ENCODE results near the gene CMTM2.

The CMTM2 gene

GRCh38 chr16:66575060-66575459 is 4.2 kb upstream of the CMTM2 start:
- ChIA-PET POLR2A (no interaction called here), CTCF (interaction anchor here (0.9 to 5.4 kb wide), 9 partner anchors 12 to 168 kb away, joined by 3 to 22 read pairs (median 4); partner anchors contain the start of gene CKLF)
- TF ChIP-seq CTCF (IDR thresholded peaks at IDR 0.05; ENCODE audit: control extremely low read depth, extremely low read depth, low read depth, missing control alignments), result no peak
- DNase-seq (ENCODE audit: extremely low spot score), result no peak

DNA sequence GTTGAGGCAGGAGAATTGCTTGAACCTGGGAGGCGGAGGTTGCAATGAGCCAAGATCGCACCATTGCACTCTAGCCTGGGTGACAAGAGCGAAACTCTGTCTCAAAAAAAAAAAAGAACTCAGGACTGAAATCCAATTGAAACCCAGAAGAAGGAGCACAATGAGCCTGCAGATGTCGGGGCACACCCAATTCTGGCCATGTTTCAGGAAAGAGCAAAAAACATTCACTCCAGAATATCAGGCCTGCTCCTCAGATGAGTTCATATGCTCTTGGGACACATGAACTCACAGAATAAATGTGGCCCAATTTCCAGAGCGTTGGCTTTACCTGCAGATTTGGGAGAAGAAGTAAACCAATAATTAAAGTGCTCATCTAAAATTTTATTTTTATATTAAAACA is 3.0 kb upstream of the CMTM2 start:
- no peak for TF ChIP-seq CTCF (IDR thresholded peaks at IDR 0.05; ENCODE audit: control extremely low read depth, extremely low read depth, low read depth, missing control alignments)
- ChIA-PET CTCF (interaction anchor here (1.4 to 5.4 kb wide), 5 partner anchors 13 to 170 kb away, joined by 3 to 22 read pairs (median 9); no protein-coding TSS in a partner anchor), POLR2A (no interaction called here)
- DNase-seq (ENCODE audit: extremely low spot score), result no peak

GRCh38 chr16:66580605-66581209 is 1.4 kb downstream of the CMTM2 start:
- TF ChIP-seq CTCF (IDR thresholded peaks at IDR 0.05; ENCODE audit: control extremely low read depth, extremely low read depth, low read depth, missing control alignments), result no peak
- CTCF ChIA-PET, result interaction anchor here (1.0 to 3.4 kb wide), 6 partner anchors 8 to 70 kb away, joined by 4 to 16 read pairs (median 7); no protein-coding TSS in a partner anchor
- DNase-seq (ENCODE audit: extremely low spot score), result no peak
- POLR2A ChIA-PET, result no interaction called here

DNA sequence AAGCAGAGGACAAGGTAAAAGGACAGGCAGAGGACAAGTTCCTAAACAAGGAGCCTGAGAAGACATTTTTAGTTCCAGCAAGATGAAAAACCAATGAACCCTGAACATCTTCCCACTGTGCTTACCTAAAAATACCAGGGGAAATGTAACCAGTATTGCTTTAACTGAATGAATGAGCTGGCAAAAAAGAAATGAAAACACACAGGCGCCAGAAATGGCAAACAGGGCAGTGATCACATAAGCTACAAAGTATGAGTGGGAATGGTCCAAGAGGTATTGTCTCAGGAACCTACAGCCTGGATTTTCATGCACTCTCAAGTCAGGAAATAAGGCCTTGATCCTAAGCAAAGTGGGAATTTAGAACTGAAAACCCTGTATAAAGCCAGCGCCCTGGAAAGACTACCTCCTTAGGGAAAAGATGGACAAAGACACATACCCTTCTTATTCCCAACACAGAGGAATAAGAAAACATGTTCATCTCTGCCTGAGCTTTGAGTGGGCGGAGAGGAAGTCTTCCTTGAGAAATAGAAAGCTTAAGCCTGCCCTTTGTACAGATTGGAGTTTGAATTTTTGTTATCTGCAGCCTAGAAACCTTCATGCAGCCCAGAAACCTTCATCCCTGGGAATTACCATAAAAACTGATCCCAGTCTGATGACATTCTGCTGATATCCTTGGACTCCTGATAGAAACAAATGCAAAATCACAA is 2.1 kb downstream of the CMTM2 start:
- no peak for DNase-seq (ENCODE audit: extremely low spot score)
- POLR2A ChIA-PET, result no interaction called here
- CTCF ChIA-PET, result interaction anchor here (0.7 to 3.4 kb wide), 5 partner anchors 8 to 69 kb away, joined by 3 to 16 read pairs (median 4); partner anchors contain the start of gene CKLF
- no peak for TF ChIP-seq CTCF (IDR thresholded peaks at IDR 0.05; ENCODE audit: control extremely low read depth, extremely low read depth, low read depth, missing control alignments)

- CTCF ChIA-PET, result interaction anchor here (0.9 to 1.9 kb wide), 6 partner anchors 13 to 229 kb away, joined by 3 to 4 read pairs (median 4); no protein-coding TSS in a partner anchor
- DNase-seq (ENCODE audit: extremely low spot score), result no peak
- no peak for TF ChIP-seq CTCF (IDR thresholded peaks at IDR 0.05; ENCODE audit: control extremely low read depth, extremely low read depth, low read depth, missing control alignments)
- POLR2A ChIA-PET, result no interaction called here
Measured at GRCh38 chr16:66585481-66586239, 6.4 kb downstream of the CMTM2 start.

- DNase-seq (ENCODE audit: extremely low spot score), result no peak
- no peak for TF ChIP-seq CTCF (IDR thresholded peaks at IDR 0.05; ENCODE audit: control extremely low read depth, extremely low read depth, low read depth, missing control alignments)
- CTCF ChIA-PET, result interaction anchor here (1.1 to 3.1 kb wide), 10 partner anchors 8 to 230 kb away, joined by 3 to 45 read pairs (median 11); partner anchors contain the start of gene CMTM2
- POLR2A ChIA-PET, result no interaction called here
Measured at GRCh38 chr16:66587881-66588600, 8.8 kb downstream of the CMTM2 start.
